ENCODE data around the gene TMEM109.

Gene TMEM109

GRCh38 chr11:60935676-60936442, 21.9 kb downstream of the TMEM109 start:
- Histone ChIP-seq H2AFZ (no peak overlapping the region), H3K4me1 (no peaks in the 10 kb centered on the region), H3K9me3 (ENCODE audit: control insufficient read depth, low read length) (no peaks in the 10 kb centered on the region), H3K36me3 (ENCODE audit: control insufficient read depth, insufficient read depth, low read length) (no peaks in the 10 kb centered on the region), H3K4me2 (ENCODE audit: low read length) (no peak overlapping the region), H3K9ac (no peak overlapping the region), H3K79me2 (no peaks in the 10 kb centered on the region), H3K4me3 (ENCODE audit: low read depth, low read length) (no peak overlapping the region), H3K27ac (no peak overlapping the region), H3K27me3 (ENCODE audit: control insufficient read depth, insufficient read depth, low read length) (no peaks in the 10 kb centered on the region)
- TF ChIP-seq CTCF (IDR thresholded peaks at IDR 0.05): no peak

GRCh38 chr11:60936467-60937143, 22.6 kb downstream of the TMEM109 start:
- Histone ChIP-seq H3K9ac (no peak overlapping the region), H3K79me2 (no peaks in the 10 kb centered on the region), H3K9me3 (ENCODE audit: control insufficient read depth, low read length) (no peaks in the 10 kb centered on the region), H3K36me3 (ENCODE audit: control insufficient read depth, insufficient read depth, low read length) (no peaks in the 10 kb centered on the region), H3K27me3 (ENCODE audit: control insufficient read depth, insufficient read depth, low read length) (no peaks in the 10 kb centered on the region), H3K4me3 (ENCODE audit: low read depth, low read length) (no peak overlapping the region), H2AFZ (no peak overlapping the region), H3K4me2 (ENCODE audit: low read length) (no peak overlapping the region), H3K4me1 (no peaks in the 10 kb centered on the region), H3K27ac (no peak overlapping the region)
- no peak for TF ChIP-seq CTCF (IDR thresholded peaks at IDR 0.05)

- Histone ChIP-seq H3K4me2 (ENCODE audit: low read length) (no peak overlapping the region), H3K36me3 (ENCODE audit: control insufficient read depth, insufficient read depth, low read length) (no peaks in the 10 kb centered on the region), H3K4me3 (ENCODE audit: low read depth, low read length) (no peak overlapping the region), H3K9me3 (ENCODE audit: control insufficient read depth, low read length) (no peaks in the 10 kb centered on the region), H3K27ac (no peak overlapping the region), H3K4me1 (no peaks in the 10 kb centered on the region), H2AFZ (no peak overlapping the region), H3K9ac (no peak overlapping the region), H3K27me3 (ENCODE audit: control insufficient read depth, insufficient read depth, low read length) (no peaks in the 10 kb centered on the region), H3K79me2 (no peaks in the 10 kb centered on the region)
- no peak for TF ChIP-seq CTCF (IDR thresholded peaks at IDR 0.05)
Measured at GRCh38 chr11:60937144-60937527, 23.2 kb downstream of the TMEM109 start.

GRCh38 chr11:60937811-60938210, 23.9 kb downstream of the TMEM109 start:
- Histone ChIP-seq H3K27me3 (ENCODE audit: control insufficient read depth, insufficient read depth, low read length) (no peaks in the 10 kb centered on the region), H3K27ac (no peak overlapping the region), H3K36me3 (ENCODE audit: control insufficient read depth, insufficient read depth, low read length) (no peaks in the 10 kb centered on the region), H3K4me3 (ENCODE audit: low read depth, low read length) (no peak overlapping the region), H3K9ac (no peak overlapping the region), H2AFZ (no peak overlapping the region), H3K79me2 (no peaks in the 10 kb centered on the region), H3K4me1 (no peaks in the 10 kb centered on the region), H3K4me2 (ENCODE audit: low read length) (no peak overlapping the region), H3K9me3 (ENCODE audit: control insufficient read depth, low read length) (no peaks in the 10 kb centered on the region)
- TF ChIP-seq CTCF (IDR thresholded peaks at IDR 0.05): no peak

Measured in parathyroid adenoma (tissue), 2 donors.